ENCODE results near the gene DTNA.

Gene DTNA

DNA sequence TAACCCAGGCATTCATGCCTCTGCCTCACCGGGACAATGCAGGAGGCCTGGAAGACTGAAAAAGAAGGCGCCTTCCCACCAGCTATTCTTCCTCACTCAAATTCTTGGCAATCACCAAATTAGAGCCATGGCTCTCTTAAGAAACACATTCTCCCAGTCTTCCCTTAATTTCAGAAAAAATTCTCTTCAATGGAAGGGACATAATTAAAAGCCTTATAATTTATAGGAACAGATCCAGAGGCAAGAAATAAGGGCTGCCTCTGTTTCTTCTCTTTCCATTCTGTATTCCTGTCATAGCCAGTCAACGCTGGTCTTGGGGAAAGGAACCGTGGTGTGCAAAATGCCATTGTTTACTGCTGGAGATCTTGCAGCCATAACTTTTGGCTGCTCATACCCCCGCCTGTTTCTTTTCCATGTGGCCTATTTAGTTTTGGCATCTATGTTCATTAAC is 32.8 kb downstream of the DTNA start:
- H3K9me3 ChIP-seq (ENCODE audit: control insufficient read depth, insufficient read depth, low read length), result no peaks in the 10 kb centered on the region
- no peaks in the 10 kb centered on the region for H4K20me1 ChIP-seq (ENCODE audit: control insufficient read depth, insufficient read depth, low read depth, low read length)
- H3K36me3 ChIP-seq (ENCODE audit: control insufficient read depth, low read length), result no peaks in the 10 kb centered on the region
- H3K4me1 ChIP-seq (ENCODE audit: control insufficient read depth, low read length), result no peaks in the 10 kb centered on the region
- no peak overlapping the region for H3K4me3 ChIP-seq (ENCODE audit: low read length)
- H3K79me2 ChIP-seq (ENCODE audit: control insufficient read depth, low read length), result no peaks in the 10 kb centered on the region
- peaks cover 2% of the 10 kb centered on the region; the same call in 1 of the 2 replicates for H3K27me3 ChIP-seq (ENCODE audit: control insufficient read depth, low read length)
- H3K27ac ChIP-seq (ENCODE audit: low read depth, low read length), result no peak overlapping the region
- TF ChIP-seq EZH2phosphoT487 (IDR thresholded peaks at IDR 0.05; ENCODE audit: borderline replicate concordance, low read length), result no peak
- TF ChIP-seq, protein P1, sequence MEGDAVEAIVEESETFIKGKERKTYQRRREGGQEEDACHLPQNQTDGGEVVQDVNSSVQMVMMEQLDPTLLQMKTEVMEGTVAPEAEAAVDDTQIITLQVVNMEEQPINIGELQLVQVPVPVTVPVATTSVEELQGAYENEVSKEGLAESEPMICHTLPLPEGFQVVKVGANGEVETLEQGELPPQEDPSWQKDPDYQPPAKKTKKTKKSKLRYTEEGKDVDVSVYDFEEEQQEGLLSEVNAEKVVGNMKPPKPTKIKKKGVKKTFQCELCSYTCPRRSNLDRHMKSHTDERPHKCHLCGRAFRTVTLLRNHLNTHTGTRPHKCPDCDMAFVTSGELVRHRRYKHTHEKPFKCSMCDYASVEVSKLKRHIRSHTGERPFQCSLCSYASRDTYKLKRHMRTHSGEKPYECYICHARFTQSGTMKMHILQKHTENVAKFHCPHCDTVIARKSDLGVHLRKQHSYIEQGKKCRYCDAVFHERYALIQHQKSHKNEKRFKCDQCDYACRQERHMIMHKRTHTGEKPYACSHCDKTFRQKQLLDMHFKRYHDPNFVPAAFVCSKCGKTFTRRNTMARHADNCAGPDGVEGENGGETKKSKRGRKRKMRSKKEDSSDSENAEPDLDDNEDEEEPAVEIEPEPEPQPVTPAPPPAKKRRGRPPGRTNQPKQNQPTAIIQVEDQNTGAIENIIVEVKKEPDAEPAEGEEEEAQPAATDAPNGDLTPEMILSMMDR (IDR thresholded peaks at IDR 0.05; ENCODE audit: low read depth, low read length, poor library complexity, severe bottlenecking), result no peak
- no peaks in the 10 kb centered on the region for H3K9me2 ChIP-seq (replicated peaks; ENCODE audit: control insufficient read depth, low read length)
- no peaks in the 10 kb centered on the region for H3F3A ChIP-seq (ENCODE audit: control insufficient read depth, insufficient read depth)
- H3K4me2 ChIP-seq (ENCODE audit: low read length), result no peak overlapping the region

DNA sequence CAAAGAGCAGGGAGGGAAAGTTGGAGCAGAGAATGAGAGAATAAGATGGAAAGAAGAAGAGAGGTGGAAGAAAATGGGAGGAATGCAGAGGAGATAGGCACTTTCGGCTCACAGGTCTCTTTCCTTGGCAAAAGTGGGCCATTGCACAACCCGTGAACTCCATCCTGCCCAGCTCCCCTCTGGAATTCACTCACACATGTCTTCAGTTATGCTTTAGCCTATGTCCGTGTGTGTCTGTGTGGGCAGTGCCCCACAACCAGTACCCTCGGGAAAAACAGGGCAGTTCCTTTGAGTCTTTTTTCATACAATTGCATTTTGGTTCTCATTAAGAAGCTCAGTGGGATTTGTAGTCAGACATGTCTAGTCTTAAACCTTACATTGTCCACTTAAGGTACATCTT is 34.5 kb downstream of the DTNA start:
- no peak overlapping the region for H3K4me2 ChIP-seq (ENCODE audit: low read length)
- H3K9me2 ChIP-seq (replicated peaks; ENCODE audit: control insufficient read depth, low read length), result no peaks in the 10 kb centered on the region
- no peaks in the 10 kb centered on the region for H3K4me1 ChIP-seq (ENCODE audit: control insufficient read depth, low read length)
- H3K27me3 ChIP-seq (ENCODE audit: control insufficient read depth, low read length), result peaks cover 2% of the 10 kb centered on the region
- H3K36me3 ChIP-seq (ENCODE audit: control insufficient read depth, low read length), result no peaks in the 10 kb centered on the region
- no peaks in the 10 kb centered on the region for H3K79me2 ChIP-seq (ENCODE audit: control insufficient read depth, low read length)
- no peak overlapping the region for H3K4me3 ChIP-seq (ENCODE audit: low read length)
- no peaks in the 10 kb centered on the region for H3K9me3 ChIP-seq (ENCODE audit: control insufficient read depth, insufficient read depth, low read length)
- TF ChIP-seq EZH2phosphoT487 (IDR thresholded peaks at IDR 0.05; ENCODE audit: borderline replicate concordance, low read length), result no peak
- TF ChIP-seq, protein P1 (IDR thresholded peaks at IDR 0.05; ENCODE audit: low read depth, low read length, poor library complexity, severe bottlenecking), result no peak
- H3F3A ChIP-seq (ENCODE audit: control insufficient read depth, insufficient read depth), result no peaks in the 10 kb centered on the region
- H3K27ac ChIP-seq (ENCODE audit: low read depth, low read length), result no peak overlapping the region
- H4K20me1 ChIP-seq (ENCODE audit: control insufficient read depth, insufficient read depth, low read depth, low read length), result no peaks in the 10 kb centered on the region

DNA sequence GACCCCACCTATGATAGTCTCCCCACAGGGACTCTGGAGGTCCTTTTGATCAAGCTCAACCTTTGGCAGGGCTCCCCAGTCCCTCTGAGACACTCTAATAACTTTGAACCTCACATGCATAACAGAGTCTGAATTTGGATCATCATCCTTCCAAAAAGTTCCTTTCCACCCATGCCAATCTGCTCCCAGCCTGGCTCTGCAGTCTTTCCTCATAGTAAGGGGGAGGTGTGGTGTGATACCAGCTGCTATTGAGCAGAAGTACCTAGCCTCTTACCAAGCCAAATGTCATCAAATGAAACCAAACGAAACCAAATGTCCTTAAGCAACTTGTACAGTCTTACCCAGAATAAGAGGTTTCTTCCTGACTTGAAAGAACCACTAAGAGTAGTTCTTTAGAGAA is 36.5 kb downstream of the DTNA start:
- Histone ChIP-seq H4K20me1 (ENCODE audit: control insufficient read depth, insufficient read depth, low read depth, low read length) (no peaks in the 10 kb centered on the region), H3K27ac (ENCODE audit: low read depth, low read length) (no peak overlapping the region), H3K36me3 (ENCODE audit: control insufficient read depth, low read length) (no peaks in the 10 kb centered on the region), H3K27me3 (ENCODE audit: control insufficient read depth, low read length) (peaks cover 2% of the 10 kb centered on the region), H3F3A (ENCODE audit: control insufficient read depth, insufficient read depth) (no peaks in the 10 kb centered on the region), H3K79me2 (ENCODE audit: control insufficient read depth, low read length) (no peaks in the 10 kb centered on the region), H3K9me3 (ENCODE audit: control insufficient read depth, insufficient read depth, low read length) (no peaks in the 10 kb centered on the region), H3K9me2 (replicated peaks; ENCODE audit: control insufficient read depth, low read length) (no peaks in the 10 kb centered on the region), H3K4me2 (ENCODE audit: low read length) (no peak overlapping the region), H3K4me1 (ENCODE audit: control insufficient read depth, low read length) (no peaks in the 10 kb centered on the region), H3K4me3 (ENCODE audit: low read length) (no peak overlapping the region)
- no peak for TF ChIP-seq EZH2phosphoT487 (IDR thresholded peaks at IDR 0.05; ENCODE audit: borderline replicate concordance, low read length)
- TF ChIP-seq, protein P1 (IDR thresholded peaks at IDR 0.05; ENCODE audit: low read depth, low read length, poor library complexity, severe bottlenecking), result no peak

Data from DOHH2 (cell line).